MV-4-11 (cell line): ENCODE data around the gene CYB561A3.

Source experiments
- DNase-seq: peaks from one replicate; lab custom pipeline; 2025; lab: John Stamatoyannopoulos, UW

Gene CYB561A3

DNA sequence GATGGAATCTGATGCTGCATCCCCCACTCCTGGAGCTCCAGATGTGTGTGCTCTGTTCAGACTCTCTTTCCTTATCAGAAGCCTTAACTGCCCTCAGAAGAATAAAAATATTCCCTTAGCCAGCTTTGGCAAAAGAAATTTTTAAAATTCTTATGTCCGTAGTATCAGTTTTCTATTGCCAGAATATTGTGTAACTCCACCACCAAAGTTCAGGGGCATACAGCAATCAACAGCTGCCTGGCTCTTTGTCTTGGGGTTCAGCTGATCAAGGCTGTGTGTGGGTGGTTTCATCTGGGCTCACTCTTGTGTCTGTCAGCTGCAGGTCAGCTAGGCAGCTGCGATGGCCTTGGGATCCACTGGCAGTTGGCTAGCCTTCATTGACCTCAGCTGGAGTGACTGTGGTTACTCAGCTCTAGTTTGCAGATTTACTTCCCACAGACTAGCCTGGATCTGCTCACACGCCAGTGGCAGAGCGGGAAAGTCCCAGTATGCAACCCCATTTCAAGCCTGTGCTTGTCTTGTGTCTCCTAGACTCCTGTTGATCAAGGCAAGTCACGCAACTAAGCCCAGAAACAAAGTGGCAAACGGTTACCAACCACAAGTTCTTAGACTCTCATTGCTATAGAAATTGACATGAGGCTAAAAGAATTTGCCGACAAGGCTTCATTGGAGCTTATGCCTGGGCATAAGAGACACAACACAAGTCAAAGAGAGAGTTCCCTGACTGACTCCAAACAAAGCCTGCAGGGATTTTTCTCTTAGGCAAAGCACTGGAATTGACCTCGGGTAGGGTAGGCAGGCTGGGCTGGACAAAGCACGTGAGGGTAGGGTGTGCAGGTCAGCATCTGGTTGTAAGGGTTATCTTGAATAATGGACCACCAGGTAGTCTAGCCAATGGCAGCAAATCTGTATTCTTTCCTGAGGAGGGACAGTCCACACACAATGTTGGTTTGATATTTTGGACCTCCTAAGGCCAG lies 8.0 kb upstream of the CYB561A3 start:
- peak; percentile 75 for DNase-seq

DNA sequence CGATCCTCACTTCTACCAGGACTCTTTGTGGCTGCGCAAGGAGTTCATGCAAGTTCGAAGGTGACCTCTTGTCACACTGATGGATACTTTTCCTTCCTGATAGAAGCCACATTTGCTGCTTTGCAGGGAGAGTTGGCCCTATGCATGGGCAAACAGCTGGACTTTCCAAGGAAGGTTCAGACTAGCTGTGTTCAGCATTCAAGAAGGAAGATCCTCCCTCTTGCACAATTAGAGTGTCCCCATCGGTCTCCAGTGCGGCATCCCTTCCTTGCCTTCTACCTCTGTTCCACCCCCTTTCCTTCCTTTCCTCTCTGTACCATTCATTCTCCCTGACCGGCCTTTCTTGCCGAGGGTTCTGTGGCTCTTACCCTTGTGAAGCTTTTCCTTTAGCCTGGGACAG lies 7.0 kb upstream of the CYB561A3 start:
- no peak for DNase-seq

GRCh38 chr11:61367406-61367805 lies 5.7 kb upstream of the CYB561A3 start:
- no peak for DNase-seq

GRCh38 chr11:61364012-61364675 lies 2.5 kb upstream of the CYB561A3 start:
- DNase-seq, result no peak

GRCh38 chr11:61362542-61362875 lies 827 bp upstream of the CYB561A3 start:
- DNase-seq, result peak; percentile 37

- DNase-seq, result no peak
These were observed 393 bp downstream of the CYB561A3 start for GRCh38 chr11:61361237-61361740.

- DNase-seq, result peak; percentile 13
These were observed 2.2 kb downstream of the CYB561A3 start for GRCh38 chr11:61359516-61359915.

GRCh38 chr11:61358566-61358965 lies 3.1 kb downstream of the CYB561A3 start:
- no peak for DNase-seq

DNA sequence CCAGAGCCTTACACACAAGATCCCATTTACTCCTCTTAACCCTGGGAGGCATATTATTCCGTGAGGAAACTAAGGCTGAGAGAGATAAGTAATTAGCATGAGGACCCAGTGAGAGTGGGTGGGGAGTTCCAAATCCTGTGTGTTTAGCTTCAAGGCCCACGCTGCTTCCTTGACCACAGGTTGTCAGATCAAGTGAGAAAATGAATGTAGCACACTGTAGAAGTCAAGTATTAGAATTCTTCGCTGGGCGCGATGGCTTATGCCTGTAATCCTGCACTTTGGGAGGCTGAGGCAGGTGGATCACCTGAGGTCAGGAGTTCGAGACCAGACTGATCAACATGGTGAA lies 3.8 kb downstream of the CYB561A3 start:
- DNase-seq, result no peak

DNA sequence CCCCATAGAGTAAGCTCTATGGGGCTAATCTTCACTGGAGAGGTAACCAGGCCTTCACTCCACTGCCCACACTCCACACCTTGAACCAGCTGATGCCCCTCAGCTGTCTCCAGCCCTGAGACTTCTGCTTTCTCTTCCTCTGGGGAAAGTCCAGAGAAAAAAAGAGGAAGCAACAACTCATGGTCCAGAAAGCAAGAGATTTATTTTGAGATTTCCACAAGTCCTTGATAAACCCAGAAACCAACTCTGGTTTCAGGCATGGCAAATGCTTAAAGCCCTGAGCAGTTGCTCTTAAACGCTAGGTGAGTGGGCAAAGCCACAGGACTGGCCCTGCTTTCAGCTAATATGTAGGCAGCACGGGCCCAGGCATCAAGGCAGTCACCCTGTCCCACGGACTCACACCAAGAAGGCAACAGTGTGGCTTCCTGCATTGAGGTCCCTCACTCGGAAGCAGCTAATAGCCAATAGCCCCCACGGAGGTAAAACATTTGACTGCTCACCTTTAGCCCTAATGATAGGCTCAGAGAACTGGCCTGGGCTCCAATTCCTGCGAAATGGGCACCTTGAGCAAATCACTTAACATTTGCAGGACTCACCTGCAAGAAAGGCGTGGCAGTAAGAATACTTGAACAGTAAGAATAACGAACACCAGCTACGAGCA lies 4.3 kb downstream of the CYB561A3 start:
- peak; percentile 90 for DNase-seq

- no peak for DNase-seq
These were observed 5.0 kb downstream of the CYB561A3 start for GRCh38 chr11:61356706-61357105.

- no peak for DNase-seq
These were observed 7.5 kb downstream of the CYB561A3 start for GRCh38 chr11:61354208-61354607.

- peak; percentile 62 for DNase-seq
These were observed 8.3 kb downstream of the CYB561A3 start for GRCh38 chr11:61353131-61354067.

- DNase-seq, result no peak
These were observed 9.6 kb downstream of the CYB561A3 start for GRCh38 chr11:61352038-61352437.

DNA sequence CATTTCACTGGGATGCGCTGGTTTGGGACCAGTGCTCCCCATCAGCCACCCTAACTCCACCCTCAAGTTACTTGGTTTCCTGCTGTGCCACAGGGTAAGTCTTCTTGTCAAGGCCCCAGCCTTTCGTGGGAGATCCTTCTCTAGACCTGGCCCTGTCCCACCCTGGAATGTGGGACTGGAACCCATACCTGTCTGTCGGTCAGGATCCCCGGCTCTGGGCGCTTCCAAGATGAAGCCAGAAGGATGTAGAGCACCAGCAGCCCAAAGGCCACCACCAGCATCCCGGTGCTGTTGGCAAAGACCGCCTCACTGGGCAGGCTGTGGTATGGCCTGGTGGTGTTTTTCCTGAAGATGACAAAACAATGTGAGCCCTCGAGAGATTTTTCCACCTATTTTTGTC lies 10.9 kb downstream of the CYB561A3 start:
- no peak for DNase-seq

- DNase-seq, result no peak
These were observed 11.3 kb downstream of the CYB561A3 start for GRCh38 chr11:61350336-61350735.

DNA sequence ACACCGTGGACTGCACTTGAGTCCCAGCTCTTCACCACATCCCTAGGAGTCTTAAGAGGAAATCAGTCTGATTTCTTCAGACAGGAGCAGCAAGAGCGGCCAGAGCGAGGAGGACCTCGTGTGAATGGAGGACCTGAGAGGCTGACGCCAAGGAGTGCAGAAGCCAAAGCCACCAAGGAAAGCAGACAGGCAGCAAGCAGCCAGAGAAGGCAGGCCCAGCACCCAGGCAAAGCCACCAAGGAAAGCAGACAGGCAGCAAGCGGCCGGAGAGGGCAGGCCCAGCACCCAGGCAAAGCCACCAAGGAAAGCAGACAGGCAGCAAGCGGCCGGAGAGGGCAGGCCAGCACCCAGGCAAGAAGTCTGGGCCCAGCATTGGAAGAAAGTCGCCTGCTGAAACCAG lies 11.8 kb downstream of the CYB561A3 start:
- DNase-seq, result no peak

DNA sequence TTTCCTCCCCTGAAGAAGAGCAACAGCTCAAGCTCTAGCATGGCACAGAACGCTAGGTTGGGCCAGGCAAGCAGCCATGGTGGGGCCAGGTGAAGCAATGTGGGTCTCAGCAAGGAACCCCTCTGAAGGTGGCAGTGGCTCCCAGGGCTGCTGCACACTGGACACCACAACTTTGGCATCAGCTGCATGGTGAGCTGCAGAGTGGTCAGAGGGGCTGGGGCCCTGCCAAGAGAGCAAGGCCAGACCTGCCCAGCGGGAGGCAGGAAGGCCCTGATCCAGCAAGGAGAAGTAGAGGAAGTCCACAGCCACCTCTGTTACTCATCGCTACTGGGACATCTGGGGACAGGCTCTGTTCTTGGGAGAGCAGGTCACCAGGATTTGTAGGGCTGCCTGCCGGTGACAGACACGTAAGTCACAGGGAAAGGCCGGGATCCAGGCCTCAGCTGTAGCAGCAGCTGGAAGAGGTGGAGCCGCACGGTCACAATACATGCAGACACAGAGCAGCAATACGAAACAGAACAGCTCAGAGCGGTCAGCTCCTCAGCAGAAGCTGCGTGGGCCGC lies 12.4 kb downstream of the CYB561A3 start:
- no peak for DNase-seq

GRCh38 chr11:61347916-61348461 lies 13.7 kb downstream of the CYB561A3 start:
- peak; percentile 58 for DNase-seq

GRCh38 chr11:61345954-61346843 lies 15.5 kb downstream of the CYB561A3 start:
- no peak for DNase-seq
